ENCODE data around the gene TMEM86A.

TMEM86A gene

DNA sequence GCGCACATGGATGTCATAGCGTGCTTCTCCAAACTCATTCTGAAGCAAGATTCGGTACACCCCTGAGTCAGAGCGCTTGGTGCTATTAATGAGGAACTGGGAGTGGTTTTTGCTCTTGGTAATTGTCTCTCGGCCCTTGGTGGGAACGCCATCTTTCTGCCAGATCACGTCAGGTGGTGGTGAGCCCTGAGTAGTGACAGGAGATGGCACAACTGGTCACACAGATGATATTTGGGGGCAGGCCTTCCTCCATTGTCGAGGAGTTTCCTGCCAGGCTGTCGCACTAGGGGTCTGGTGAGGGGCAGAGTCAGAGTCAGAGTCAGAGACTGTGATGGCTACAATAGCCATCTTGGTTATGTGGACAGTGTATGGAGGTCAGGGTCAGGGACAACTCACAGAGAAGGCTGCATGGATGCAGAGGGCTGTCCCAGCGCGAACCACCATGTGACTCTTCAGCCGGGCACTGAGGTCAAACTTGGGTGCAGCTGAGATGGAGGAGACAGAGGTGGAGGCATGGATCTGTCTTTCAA, 9.3 kb downstream of the TMEM86A start:
- Histone ChIP-seq H3K27ac (no peak overlapping the region), H3K4me3 (no peak overlapping the region)
- no peak for DNase-seq (ENCODE audit: low spot score)
- TF ChIP-seq, protein P1, sequence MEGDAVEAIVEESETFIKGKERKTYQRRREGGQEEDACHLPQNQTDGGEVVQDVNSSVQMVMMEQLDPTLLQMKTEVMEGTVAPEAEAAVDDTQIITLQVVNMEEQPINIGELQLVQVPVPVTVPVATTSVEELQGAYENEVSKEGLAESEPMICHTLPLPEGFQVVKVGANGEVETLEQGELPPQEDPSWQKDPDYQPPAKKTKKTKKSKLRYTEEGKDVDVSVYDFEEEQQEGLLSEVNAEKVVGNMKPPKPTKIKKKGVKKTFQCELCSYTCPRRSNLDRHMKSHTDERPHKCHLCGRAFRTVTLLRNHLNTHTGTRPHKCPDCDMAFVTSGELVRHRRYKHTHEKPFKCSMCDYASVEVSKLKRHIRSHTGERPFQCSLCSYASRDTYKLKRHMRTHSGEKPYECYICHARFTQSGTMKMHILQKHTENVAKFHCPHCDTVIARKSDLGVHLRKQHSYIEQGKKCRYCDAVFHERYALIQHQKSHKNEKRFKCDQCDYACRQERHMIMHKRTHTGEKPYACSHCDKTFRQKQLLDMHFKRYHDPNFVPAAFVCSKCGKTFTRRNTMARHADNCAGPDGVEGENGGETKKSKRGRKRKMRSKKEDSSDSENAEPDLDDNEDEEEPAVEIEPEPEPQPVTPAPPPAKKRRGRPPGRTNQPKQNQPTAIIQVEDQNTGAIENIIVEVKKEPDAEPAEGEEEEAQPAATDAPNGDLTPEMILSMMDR (IDR thresholded peaks at IDR 0.05): no peak

DNA sequence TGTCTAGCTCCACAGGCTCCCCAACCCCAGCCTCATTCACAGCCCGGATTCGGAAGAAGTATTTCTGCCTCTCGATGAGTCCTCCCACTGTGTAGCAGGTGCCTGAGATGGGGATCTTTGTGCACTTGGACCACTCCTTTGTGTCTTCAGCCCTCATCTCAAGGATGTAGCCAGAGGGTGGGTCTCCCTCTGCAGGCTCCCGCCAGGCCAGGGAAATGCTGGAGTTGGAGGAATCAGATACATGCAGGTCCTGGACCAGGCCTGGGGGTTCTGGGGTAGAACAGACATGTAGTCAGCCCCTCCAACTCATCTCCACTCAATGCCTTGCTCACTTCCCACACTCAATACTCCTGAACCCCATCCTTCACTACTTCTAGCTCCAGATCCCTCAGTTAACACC, 10.8 kb downstream of the TMEM86A start:
- DNase-seq (ENCODE audit: low spot score): no peak
- TF ChIP-seq, protein P1 (IDR thresholded peaks at IDR 0.05): no peak
- H3K27ac ChIP-seq: no peak overlapping the region
- no peak overlapping the region for H3K4me3 ChIP-seq

DNA sequence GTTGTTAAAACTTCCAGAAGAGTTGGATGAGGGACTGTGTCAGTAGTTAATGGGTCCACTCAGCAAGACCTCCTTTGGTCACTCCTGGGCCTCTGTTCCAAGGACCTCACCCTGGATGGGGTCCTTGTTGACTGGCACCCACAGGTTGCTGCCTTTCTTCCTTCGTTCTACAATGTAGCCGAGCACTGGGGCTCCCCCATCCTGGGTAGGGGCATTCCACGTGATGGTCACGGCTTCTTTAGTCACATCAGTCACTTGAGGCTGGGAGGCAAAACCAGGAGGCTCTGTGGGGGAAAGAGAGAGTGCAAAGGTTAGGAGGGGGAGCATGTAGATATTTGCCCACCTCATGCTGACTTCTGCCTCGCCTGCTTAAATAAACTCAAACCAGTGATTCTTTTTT, 12.0 kb downstream of the TMEM86A start:
- Histone ChIP-seq H3K4me3 (no peak overlapping the region), H3K27ac (no peak overlapping the region)
- no peak for DNase-seq (ENCODE audit: low spot score)
- TF ChIP-seq, protein P1 (IDR thresholded peaks at IDR 0.05): no peak

DNA sequence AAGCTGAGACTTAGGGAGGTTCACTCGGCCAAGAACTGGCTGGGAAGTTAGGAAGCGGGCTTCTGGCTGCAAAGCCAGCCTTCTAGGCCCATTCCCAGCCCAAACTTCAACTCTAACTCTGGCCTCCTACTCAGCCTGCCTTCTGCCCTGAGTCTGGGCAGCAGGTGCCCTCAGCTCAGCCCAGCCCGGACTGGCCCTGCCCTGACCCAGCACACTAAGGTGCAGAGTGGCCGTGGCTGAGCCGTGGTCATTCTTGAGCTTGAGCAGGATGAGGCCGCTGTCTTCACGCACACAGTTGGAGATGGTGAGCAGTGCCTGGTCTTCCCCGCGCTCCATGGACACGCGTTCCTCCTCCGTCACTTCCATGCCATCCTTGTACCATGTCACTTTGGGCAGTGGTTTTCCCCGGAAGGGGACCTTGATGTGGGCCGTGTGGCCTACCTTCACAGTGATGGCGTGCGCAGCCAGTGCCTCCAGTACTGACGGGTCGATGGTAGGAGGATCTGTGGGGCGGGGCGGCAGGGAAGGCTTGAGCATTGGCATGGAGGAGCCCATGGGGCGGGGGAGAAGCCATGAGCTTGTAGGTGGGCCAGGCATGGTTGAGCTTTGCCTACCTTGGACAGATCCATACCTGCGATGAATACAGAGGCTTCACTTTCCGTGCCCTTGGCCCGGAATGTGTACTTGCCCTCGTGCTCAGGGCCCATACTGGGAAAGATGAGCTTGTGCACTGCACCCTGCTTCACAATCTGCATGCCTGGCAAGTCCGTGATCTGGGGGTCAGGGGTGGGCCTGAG, 15.3 kb downstream of the TMEM86A start:
- DNase-seq (ENCODE audit: low spot score): no peak
- Histone ChIP-seq H3K27ac (no peak overlapping the region), H3K4me3 (no peak overlapping the region)
- TF ChIP-seq, protein P1 (IDR thresholded peaks at IDR 0.05): no peak

DNA sequence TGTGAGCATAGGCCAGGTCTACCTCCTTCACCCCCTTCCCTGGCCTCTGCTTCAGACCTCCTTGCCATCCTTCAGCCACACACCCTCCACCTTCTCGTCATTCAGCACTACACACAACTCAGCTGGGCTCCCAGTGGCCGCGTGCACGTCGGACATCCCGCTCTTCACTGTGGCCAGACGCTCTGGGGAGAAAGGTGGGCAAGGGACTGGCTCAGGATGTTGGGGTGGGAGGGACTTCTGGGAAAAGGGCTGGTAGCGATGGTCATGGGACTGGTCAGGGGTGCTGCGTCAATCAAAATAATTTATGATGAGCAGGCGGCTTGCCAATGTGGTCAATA, 15.8 kb downstream of the TMEM86A start:
- H3K4me3 ChIP-seq: no peak overlapping the region
- TF ChIP-seq, protein P1 (IDR thresholded peaks at IDR 0.05): no peak
- no peak overlapping the region for H3K27ac ChIP-seq
- no peak for DNase-seq (ENCODE audit: low spot score)

DNA sequence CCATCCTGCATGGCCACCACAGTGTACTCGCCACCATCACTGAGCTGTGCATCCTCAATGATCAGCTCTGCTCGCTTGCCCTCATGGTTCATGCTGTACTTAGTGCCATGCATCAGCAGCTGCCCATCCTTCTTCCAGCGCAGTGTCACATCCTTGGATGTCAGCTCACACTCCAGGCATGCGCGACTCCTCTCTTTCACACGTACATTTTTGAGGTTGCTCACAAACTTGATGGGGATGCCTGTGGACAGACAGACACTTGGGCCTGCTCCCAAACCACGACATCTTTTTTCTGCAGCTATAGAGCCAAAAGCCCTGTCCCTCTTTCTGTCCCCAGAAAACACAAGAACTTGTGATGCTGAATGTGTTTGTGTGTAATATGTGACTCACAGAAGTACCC, 16.9 kb downstream of the TMEM86A start:
- no peak for DNase-seq (ENCODE audit: low spot score)
- Histone ChIP-seq H3K27ac (no peak overlapping the region), H3K4me3 (no peak overlapping the region)
- TF ChIP-seq, protein P1 (IDR thresholded peaks at IDR 0.05): no peak
